ENCODE results near the gene TCP11X2.
"Not testable (repeated sequence)": the region's sequence is repeated elsewhere in the genome, so short reads cannot be mapped to it uniquely, and the experiment has no call there.

The TCP11X2 gene

DNA sequence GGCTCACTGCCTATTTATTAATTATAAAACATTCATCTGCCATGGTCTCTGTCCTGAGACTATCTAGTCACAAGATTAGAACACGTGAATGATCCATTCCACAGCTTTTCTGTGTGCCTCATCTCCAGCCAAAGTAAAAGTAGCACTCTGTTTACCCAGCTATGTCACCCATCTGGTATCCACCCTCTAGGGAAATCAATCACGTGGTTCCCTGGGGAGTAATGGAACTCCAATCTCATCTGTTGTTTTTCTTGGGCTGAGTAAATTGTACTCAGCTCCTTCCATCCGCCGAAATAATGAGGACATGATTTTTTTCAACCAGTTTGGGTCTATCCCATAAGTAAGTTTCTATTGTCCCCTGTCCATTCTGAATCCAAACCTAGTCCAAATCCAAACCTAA lies 13.0 kb downstream of the TCP11X2 start:
- not testable (repeated sequence) for H2BK15ac ChIP-seq (ENCODE audit: low read length); H2BK120ac ChIP-seq (ENCODE audit: low read depth, low read length); H4K8ac ChIP-seq (ENCODE audit: low read depth, low read length); H2BK5ac ChIP-seq (ENCODE audit: low read length); H2AFZ ChIP-seq (ENCODE audit: low read length); H3K4ac ChIP-seq (ENCODE audit: low read length); H3K9me3 ChIP-seq (replicated peaks in 1 of 2; ENCODE audit: control insufficient read depth in 2 of 2, insufficient read depth in 1 of 2, low read depth in 1 of 2, low read length in 2 of 2); H3K36me3 ChIP-seq (replicated peaks in 1 of 2; ENCODE audit: control insufficient read depth in 2 of 2, insufficient read depth in 2 of 2, low read length in 2 of 2); H3K79me1 ChIP-seq (ENCODE audit: low read depth, low read length); H3K14ac ChIP-seq (ENCODE audit: low read length); H3K4me1 ChIP-seq (ENCODE audit: control insufficient read depth in 2 of 2, insufficient read depth in 1 of 2, low read depth in 1 of 2, low read length in 2 of 2); H3K18ac ChIP-seq (ENCODE audit: low read length); H3K9ac ChIP-seq (ENCODE audit: low read depth, low read length, poor library complexity); H3K27me3 ChIP-seq (ENCODE audit: control insufficient read depth in 3 of 3, insufficient read depth in 3 of 3, low read depth in 1 of 3, low read length in 3 of 3); H2BK12ac ChIP-seq (ENCODE audit: low read length); H3K23ac ChIP-seq (ENCODE audit: low read depth, low read length, poor library complexity); H3K4me3 ChIP-seq (ENCODE audit: low read length in 2 of 2); H3K27ac ChIP-seq (replicated peaks; ENCODE audit: low read length); DNase-seq (ENCODE audit: low spot score); H4K91ac ChIP-seq (ENCODE audit: low read depth, low read length, poor library complexity); H2AK5ac ChIP-seq (ENCODE audit: low read depth, low read length); H3K4me2 ChIP-seq (ENCODE audit: insufficient read depth, low read length, poor library complexity, severe bottlenecking)
- no CpG with 5 or more reads among the region's 4 CpGs for WGBS, 2 donors (ENCODE audit: extremely low coverage in 2 of 2, insufficient read length in 2 of 2, insufficient replicate concordance in 1 of 2)

DNA sequence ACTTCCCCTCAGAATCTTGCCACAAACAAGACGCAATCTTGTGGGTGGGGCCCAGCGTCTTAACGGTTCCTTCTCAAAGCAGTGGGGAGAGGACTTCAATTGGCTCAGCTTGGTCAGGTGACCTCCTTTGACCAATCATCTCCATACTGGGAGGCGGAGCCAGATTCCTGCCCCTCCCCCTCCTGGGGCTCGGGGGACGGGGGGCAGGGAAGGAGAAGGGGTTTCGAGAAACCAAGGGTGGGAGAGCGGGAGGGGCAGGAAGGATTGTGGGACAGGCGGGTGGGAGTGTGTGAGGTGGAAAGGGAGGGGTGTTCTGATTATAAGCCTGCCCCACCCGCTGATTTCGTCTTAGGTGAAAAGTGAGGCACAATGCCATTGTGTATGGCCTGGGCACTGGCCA lies 31.7 kb downstream of the TCP11X2 start, which contains the start of gene NXF2B:
Gene NXF2B, minus strand, starts transcription at position 101 of the 400 bp plus-strand sequence. CDS start 59,972 bp downstream, outside the sequence.
- H2BK12ac ChIP-seq (ENCODE audit: low read length); H3K9me3 ChIP-seq (replicated peaks in 1 of 2; ENCODE audit: control insufficient read depth in 2 of 2, insufficient read depth in 1 of 2, low read depth in 1 of 2, low read length in 2 of 2); H3K4me3 ChIP-seq (ENCODE audit: low read length in 2 of 2); H3K27ac ChIP-seq (replicated peaks; ENCODE audit: low read length); H3K27me3 ChIP-seq (ENCODE audit: control insufficient read depth in 3 of 3, insufficient read depth in 3 of 3, low read depth in 1 of 3, low read length in 3 of 3); H2AK5ac ChIP-seq (ENCODE audit: low read depth, low read length); H3K9ac ChIP-seq (ENCODE audit: low read depth, low read length, poor library complexity); H3K23ac ChIP-seq (ENCODE audit: low read depth, low read length, poor library complexity); H3K14ac ChIP-seq (ENCODE audit: low read length); H2AFZ ChIP-seq (ENCODE audit: low read length); H4K8ac ChIP-seq (ENCODE audit: low read depth, low read length); H2BK120ac ChIP-seq (ENCODE audit: low read depth, low read length); H2BK15ac ChIP-seq (ENCODE audit: low read length); H2BK5ac ChIP-seq (ENCODE audit: low read length); H3K18ac ChIP-seq (ENCODE audit: low read length); H3K36me3 ChIP-seq (replicated peaks in 1 of 2; ENCODE audit: control insufficient read depth in 2 of 2, insufficient read depth in 2 of 2, low read length in 2 of 2); DNase-seq (ENCODE audit: low spot score); H4K91ac ChIP-seq (ENCODE audit: low read depth, low read length, poor library complexity); H3K79me1 ChIP-seq (ENCODE audit: low read depth, low read length); H3K4ac ChIP-seq (ENCODE audit: low read length); H3K4me1 ChIP-seq (ENCODE audit: control insufficient read depth in 2 of 2, insufficient read depth in 1 of 2, low read depth in 1 of 2, low read length in 2 of 2); H3K4me2 ChIP-seq (ENCODE audit: insufficient read depth, low read length, poor library complexity, severe bottlenecking): not testable (repeated sequence)
- WGBS, 2 donors (ENCODE audit: extremely low coverage in 2 of 2, insufficient read length in 2 of 2, insufficient replicate concordance in 1 of 2), result no CpG with 5 or more reads among the region's 11 CpGs

DNA sequence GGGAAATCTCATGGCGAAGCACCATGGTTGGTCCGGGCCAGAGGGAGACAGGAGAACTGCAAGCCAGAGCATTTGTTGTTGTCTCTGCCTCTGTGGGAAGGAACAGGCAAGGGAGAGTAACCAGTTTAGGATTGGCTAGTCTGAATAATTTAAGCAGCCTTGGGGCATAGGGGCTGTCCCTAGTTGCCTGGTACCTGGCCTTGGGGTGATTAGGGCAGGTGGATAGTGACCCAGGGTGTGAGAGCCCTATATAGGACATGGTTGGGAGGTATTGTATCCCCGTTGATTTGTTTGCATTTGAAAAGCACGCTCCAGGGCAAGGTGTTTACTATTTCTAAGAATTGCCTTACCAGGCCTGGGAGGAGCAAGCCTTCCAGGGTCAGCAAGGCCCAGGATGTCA lies 57.1 kb downstream of the TCP11X2 start:
- not testable (repeated sequence) for H2AK5ac ChIP-seq (ENCODE audit: low read depth, low read length); H3K79me1 ChIP-seq (ENCODE audit: low read depth, low read length); H3K9me3 ChIP-seq (replicated peaks in 1 of 2; ENCODE audit: control insufficient read depth in 2 of 2, insufficient read depth in 1 of 2, low read depth in 1 of 2, low read length in 2 of 2); H2BK12ac ChIP-seq (ENCODE audit: low read length); H4K8ac ChIP-seq (ENCODE audit: low read depth, low read length); DNase-seq (ENCODE audit: low spot score); H3K4me3 ChIP-seq (ENCODE audit: low read length in 2 of 2); H3K4me1 ChIP-seq (ENCODE audit: control insufficient read depth in 2 of 2, insufficient read depth in 1 of 2, low read depth in 1 of 2, low read length in 2 of 2); H3K4me2 ChIP-seq (ENCODE audit: insufficient read depth, low read length, poor library complexity, severe bottlenecking); H2BK15ac ChIP-seq (ENCODE audit: low read length); H3K4ac ChIP-seq (ENCODE audit: low read length); H3K14ac ChIP-seq (ENCODE audit: low read length); H2BK5ac ChIP-seq (ENCODE audit: low read length); H2AFZ ChIP-seq (ENCODE audit: low read length); H3K23ac ChIP-seq (ENCODE audit: low read depth, low read length, poor library complexity); H3K36me3 ChIP-seq (replicated peaks in 1 of 2; ENCODE audit: control insufficient read depth in 2 of 2, insufficient read depth in 2 of 2, low read length in 2 of 2); H3K9ac ChIP-seq (ENCODE audit: low read depth, low read length, poor library complexity); H3K27ac ChIP-seq (replicated peaks; ENCODE audit: low read length); H3K18ac ChIP-seq (ENCODE audit: low read length); H3K27me3 ChIP-seq (ENCODE audit: control insufficient read depth in 3 of 3, insufficient read depth in 3 of 3, low read depth in 1 of 3, low read length in 3 of 3); H4K91ac ChIP-seq (ENCODE audit: low read depth, low read length, poor library complexity); H2BK120ac ChIP-seq (ENCODE audit: low read depth, low read length)
- WGBS, 2 donors (ENCODE audit: extremely low coverage in 2 of 2, insufficient read length in 2 of 2, insufficient replicate concordance in 1 of 2), result no CpG with 5 or more reads among the region's 4 CpGs

Data from neuronal stem cell (in vitro differentiated cells).